GM23248 (cell line): Measurements from ENCODE around the gene KRT82. TPM values are rescaled to one million over a fixed set of nuclear protein-coding genes. Genes with fewer than 3 reads are reported as not detected.

Source experiments
- DNase-seq: peaks from one replicate; pipeline ENCODE4 v3.0.0-alpha.2; 2015
- H2AFZ ChIP-seq: fragments of 200-600 bp; sonication (generic); 2 replicates; pipeline ENCODE4 v1.6.1; 2016; ENCODE audit warnings: antibody characterized with exemption
- H3F3A ChIP-seq: fragments of 200-600 bp; sonication (generic); 2 replicates; pipeline ENCODE4 v1.6.1; 2016; ENCODE audit warnings: mild to moderate bottlenecking, antibody characterized with exemption, mixed run types; ENCODE audit not compliant: insufficient read depth
- H3K27ac ChIP-seq: fragments of 200-600 bp; sonication (generic); 2 replicates; pipeline ENCODE4 v1.5.1; 2016; ENCODE audit warnings: mild to moderate bottlenecking
- H3K27me3 ChIP-seq: fragments of 200-600 bp; sonication (generic); replicated peaks from 2 replicates; pipeline ENCODE4 v1.6.1; 2016; ENCODE audit warnings: mild to moderate bottlenecking; ENCODE audit not compliant: insufficient read depth
- H3K36me3 ChIP-seq: fragments of 200-600 bp; sonication (generic); 2 replicates; pipeline ENCODE4 v1.6.1; 2016; ENCODE audit warnings: low read depth, mild to moderate bottlenecking
- H3K4me1 ChIP-seq: fragments of 200-600 bp; sonication (generic); 2 replicates; pipeline ENCODE4 v1.6.1; 2016; ENCODE audit warnings: mild to moderate bottlenecking; ENCODE audit not compliant: insufficient read depth
- H3K4me2 ChIP-seq: fragments of 200-600 bp; sonication (generic); one replicate; pipeline ENCODE4 v1.6.1; 2016; ENCODE audit warnings: mild to moderate bottlenecking; ENCODE audit not compliant: unreplicated experiment
- H3K4me3 ChIP-seq: fragments of 200-600 bp; sonication (generic); 2 replicates; pipeline ENCODE4 v1.5.1; 2016; ENCODE audit warnings: mild to moderate bottlenecking
- H3K79me2 ChIP-seq: fragments of 200-600 bp; sonication (generic); 2 replicates; pipeline ENCODE4 v1.6.1; 2016; ENCODE audit warnings: mild to moderate bottlenecking; ENCODE audit not compliant: insufficient read depth
- H3K9ac ChIP-seq: fragments of 200-600 bp; sonication (generic); 2 replicates; pipeline ENCODE4 v1.6.1; 2016; ENCODE audit warnings: mild to moderate bottlenecking
- H3K9me2 ChIP-seq: fragments of 200-600 bp; sonication (generic); 2 replicates; pipeline ENCODE4 v1.6.1; 2016; ENCODE audit warnings: mixed run types, mild to moderate bottlenecking, moderate library complexity; ENCODE audit not compliant: insufficient read depth
- H3K9me3 ChIP-seq: fragments of 200-600 bp; sonication (generic); one replicate; pipeline ENCODE4 v1.6.1; 2017; ENCODE audit warnings: low read depth
- H4K20me1 ChIP-seq: fragments of 200-600 bp; sonication (generic); 2 replicates; pipeline ENCODE4 v1.6.0; 2016; ENCODE audit not compliant: insufficient read depth
- EZH2 ChIP-seq: fragments of 200-600 bp; sonication (generic); IDR thresholded peaks from 2 replicates; pipeline ENCODE4 v1.6.1; 2018; ENCODE audit warnings: antibody characterized with exemption, mild to moderate bottlenecking; ENCODE audit not compliant: insufficient read depth, poor library complexity, severe bottlenecking
- EZH2phosphoT487 ChIP-seq: fragments of 200-600 bp; sonication (generic); IDR thresholded peaks from 2 replicates; pipeline ENCODE4 v1.6.1; 2018; ENCODE audit warnings: antibody characterized with exemption, moderate library complexity, mild to moderate bottlenecking, low read depth; ENCODE audit not compliant: insufficient read depth
- WGBS, 2 experiments: methylation state at CpG; one replicate each; pipeline ENCODE4 v1.1.6; 2015 to 2017; ENCODE audit warnings: low lambda C conversion rate in 2 of 2, low coverage in 1 of 2; ENCODE audit errors: missing lambda C conversion rate in 2 of 2; 5-methylcytosine and 5-hydroxymethylcytosine counted together
- in situ Hi-C: fragments of 300-500 bp; cut with MboI; formaldehyde crosslinking; loops from 2 replicates; pipeline ENCODE4 v1.15.0; 2020
- polyA plus RNA-seq: library from polyadenylated mRNA; unstranded; fragments of >200 nt; fragmentation: Nextera tagmentation; extraction: Ambion mirVana; gene quantifications from 2 replicates; pipeline ENCODE4 v1.2.1, GENCODE V29; 2016
- total RNA-seq: library from RNA; depleted of rRNA; stranded (reverse); fragments of >200 nt; shearing (Covaris generic); gene quantifications from 2 replicates; pipeline ENCODE4 v1.2.3, GENCODE V29; 2014; rRNA removed

Gene KRT82
- not detected in 2 replicates for total RNA-seq
- not detected in 2 replicates for polyA plus RNA-seq

DNA sequence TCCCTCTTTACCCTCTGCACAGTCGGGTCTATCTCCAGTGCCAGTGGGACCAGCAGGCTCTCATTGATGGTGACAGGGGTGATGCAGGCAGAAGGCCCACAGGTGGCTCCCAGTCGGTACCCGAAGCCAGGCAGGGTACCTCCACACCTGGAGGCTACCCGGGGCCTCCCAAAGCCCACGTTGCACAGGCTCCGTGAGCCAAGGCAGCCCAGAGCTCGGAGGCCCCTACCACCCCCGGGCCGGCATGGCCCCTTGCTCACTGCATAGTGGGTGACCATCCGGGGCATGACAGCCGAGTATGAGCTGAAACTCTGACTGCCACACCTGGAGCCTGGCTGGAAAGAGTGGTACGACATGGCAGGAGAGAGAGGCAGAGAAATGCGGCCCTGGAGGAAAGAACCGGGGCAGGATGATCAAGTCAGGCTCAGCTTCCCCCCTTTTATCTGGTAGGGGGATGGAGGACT lies at the start of gene KRT82:
TSS of gene KRT82 (minus strand) at position 414 of the 464 bp plus-strand sequence. CDS start at position 356, 58 bp downstream.
- Histone ChIP-seq H4K20me1 (no peaks in the 10 kb centered on the region), H3K9me3 (no peaks in the 10 kb centered on the region), H3K4me1 (no peaks in the 10 kb centered on the region), H2AFZ (no peak within 1 kb of the TSS), H3K27ac (no peak within 1 kb of the TSS), H3K79me2 (no peaks in the 10 kb centered on the region), H3F3A (no peaks in the 10 kb centered on the region), H3K4me2 (no peak within 1 kb of the TSS), H3K9me2 (no peaks in the 10 kb centered on the region), H3K9ac (no peak within 1 kb of the TSS), H3K4me3 (no peak within 1 kb of the TSS), H3K36me3 (no peaks in the 10 kb centered on the region), H3K27me3 (no peaks in the 10 kb centered on the region)
- 73 to 74% methylated on average over 13 to 14 of the region's 14 CpGs for WGBS, 2 experiments
- in situ Hi-C loops = no loop called here
- TF ChIP-seq EZH2phosphoT487 = no peak
- no peak for TF ChIP-seq EZH2
- no peak for DNase-seq

- DNase-seq = no peak
- H3K4me2 ChIP-seq = no peak overlapping the region
- H3K27ac ChIP-seq = no peak overlapping the region
- no peaks in the 10 kb centered on the region for H3K9me2 ChIP-seq
- no peaks in the 10 kb centered on the region for H3K4me1 ChIP-seq
- H3K27me3 ChIP-seq = 0 out of 2 replicates have a peak, but pooled peaks cover under 1% of the 10 kb centered on the region
- H4K20me1 ChIP-seq = no peaks in the 10 kb centered on the region
- no peak overlapping the region for H3K9ac ChIP-seq
- H2AFZ ChIP-seq = no peak overlapping the region
- TF ChIP-seq EZH2phosphoT487 (no peak), EZH2 (no peak)
- no peaks in the 10 kb centered on the region for H3F3A ChIP-seq
- no peaks in the 10 kb centered on the region for H3K36me3 ChIP-seq
- no peaks in the 10 kb centered on the region for H3K9me3 ChIP-seq
- no peaks in the 10 kb centered on the region for H3K79me2 ChIP-seq
- 80 to 91% methylated on average over 1 of the region's 1 CpG for WGBS, 2 experiments
- in situ Hi-C loops = no loop called here
- H3K4me3 ChIP-seq = no peak overlapping the region
These were observed 49.7 kb upstream of the KRT82 start for GRCh38 chr12:52455821-52456220.

GRCh38 chr12:52454411-52455201 lies 48.5 kb upstream of the KRT82 start:
- DNase-seq = no peak
- H3K27ac ChIP-seq = no peak overlapping the region
- H3K36me3 ChIP-seq = no peaks in the 10 kb centered on the region
- H3K9me2 ChIP-seq = no peaks in the 10 kb centered on the region
- 59 to 61% methylated on average over 3 of the region's 3 CpGs for WGBS, 2 experiments
- H3K4me3 ChIP-seq = no peak overlapping the region
- in situ Hi-C loops = no loop called here
- H3K4me2 ChIP-seq = no peak overlapping the region
- H3K4me1 ChIP-seq = no peaks in the 10 kb centered on the region
- no peaks in the 10 kb centered on the region for H3F3A ChIP-seq
- TF ChIP-seq EZH2phosphoT487 (no peak), EZH2 (no peak)
- H4K20me1 ChIP-seq = no peaks in the 10 kb centered on the region
- no peaks in the 10 kb centered on the region for H3K79me2 ChIP-seq
- 0 out of 2 replicates have a peak, but pooled peaks cover 6% of the 10 kb centered on the region for H3K27me3 ChIP-seq
- no peak overlapping the region for H2AFZ ChIP-seq
- H3K9me3 ChIP-seq = no peaks in the 10 kb centered on the region
- no peak overlapping the region for H3K9ac ChIP-seq

DNA sequence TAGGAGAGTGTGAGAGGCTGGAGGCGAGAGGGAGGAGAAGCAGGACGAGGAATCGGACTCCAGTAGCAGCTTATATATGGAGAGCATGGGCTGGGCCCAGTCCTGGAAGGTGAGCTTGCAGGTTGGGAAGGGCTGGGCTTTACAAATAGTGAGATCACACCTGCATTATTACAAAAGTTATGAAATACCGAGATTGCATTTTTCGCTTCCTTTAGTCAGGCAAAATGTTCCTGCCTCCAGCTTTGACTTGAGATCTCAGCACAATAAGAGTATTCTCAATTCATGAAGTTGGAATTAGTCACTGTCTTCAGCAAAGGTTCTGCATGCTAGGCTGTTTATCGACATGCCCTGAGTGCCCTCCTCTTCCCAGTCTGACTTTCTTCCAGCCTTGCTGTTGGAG lies 46.0 kb upstream of the KRT82 start, which contains the start of gene KRT6B:
TSS of gene KRT6B (minus strand) at position 46 of the 400 bp plus-strand sequence. CDS start 68 bp downstream, outside the sequence.
- no peaks in the 10 kb centered on the region for H3K4me1 ChIP-seq
- H3K9me2 ChIP-seq = no peaks in the 10 kb centered on the region
- no peak within 1 kb of the TSS for H3K27ac ChIP-seq
- no peak within 1 kb of the TSS for H2AFZ ChIP-seq
- WGBS, 2 experiments = 80 to 91% methylated on average over 6 of the region's 6 CpGs
- H3K36me3 ChIP-seq = no peaks in the 10 kb centered on the region
- no peaks in the 10 kb centered on the region for H4K20me1 ChIP-seq
- in situ Hi-C loops = no loop called here
- H3F3A ChIP-seq = no peaks in the 10 kb centered on the region
- DNase-seq = no peak
- H3K9ac ChIP-seq = no peak within 1 kb of the TSS
- H3K4me2 ChIP-seq = no peak within 1 kb of the TSS
- no peak for TF ChIP-seq EZH2phosphoT487
- no peak for TF ChIP-seq EZH2
- no peaks in the 10 kb centered on the region for H3K9me3 ChIP-seq
- no peaks in the 10 kb centered on the region for H3K79me2 ChIP-seq
- H3K27me3 ChIP-seq = 0 out of 2 replicates have a peak, but pooled peaks cover 13% of the 10 kb centered on the region
- no peak within 1 kb of the TSS for H3K4me3 ChIP-seq
